Measurements from ENCODE around the gene GTF3C5. TPM values are rescaled to one million over a fixed set of nuclear protein-coding genes. Genes with fewer than 3 reads are reported as not detected.

GTF3C5 gene
- total and polyA plus RNA-seq, 2 experiments from 2014 or later: 52.5 to 66.0 TPM

DNA sequence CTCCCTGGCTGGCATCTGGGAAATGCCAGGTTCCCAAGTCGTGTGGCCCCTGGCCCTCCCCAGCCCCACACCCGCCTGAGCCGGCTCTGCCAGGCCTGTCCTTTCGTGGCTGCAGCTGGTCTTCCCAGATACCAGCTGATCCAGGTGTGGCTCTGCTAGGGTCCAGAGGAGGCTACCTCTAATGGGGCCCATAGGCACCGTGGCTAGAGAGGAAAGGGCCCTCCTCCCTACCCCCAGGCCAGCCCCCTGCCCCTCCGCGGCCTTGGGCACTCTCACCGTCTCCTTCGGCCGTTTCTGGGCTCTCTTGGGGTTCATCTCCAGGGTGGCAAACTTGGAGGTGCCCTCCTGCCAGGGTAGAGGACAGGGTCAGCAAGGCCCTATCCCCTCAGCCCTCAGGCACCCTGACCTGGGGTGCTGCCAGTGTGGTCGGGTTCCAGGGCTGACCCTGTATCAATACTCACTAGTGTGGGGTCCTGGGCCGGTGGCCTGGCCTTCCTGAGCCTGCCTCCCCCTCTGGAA lies 73.2 kb downstream of the GTF3C5 start:
- H3K36me3 ChIP-seq (replicated peaks; ENCODE audit: insufficient read depth, low read depth): no peaks in the 10 kb centered on the region
- no peak overlapping the region for H3K27ac ChIP-seq

DNA sequence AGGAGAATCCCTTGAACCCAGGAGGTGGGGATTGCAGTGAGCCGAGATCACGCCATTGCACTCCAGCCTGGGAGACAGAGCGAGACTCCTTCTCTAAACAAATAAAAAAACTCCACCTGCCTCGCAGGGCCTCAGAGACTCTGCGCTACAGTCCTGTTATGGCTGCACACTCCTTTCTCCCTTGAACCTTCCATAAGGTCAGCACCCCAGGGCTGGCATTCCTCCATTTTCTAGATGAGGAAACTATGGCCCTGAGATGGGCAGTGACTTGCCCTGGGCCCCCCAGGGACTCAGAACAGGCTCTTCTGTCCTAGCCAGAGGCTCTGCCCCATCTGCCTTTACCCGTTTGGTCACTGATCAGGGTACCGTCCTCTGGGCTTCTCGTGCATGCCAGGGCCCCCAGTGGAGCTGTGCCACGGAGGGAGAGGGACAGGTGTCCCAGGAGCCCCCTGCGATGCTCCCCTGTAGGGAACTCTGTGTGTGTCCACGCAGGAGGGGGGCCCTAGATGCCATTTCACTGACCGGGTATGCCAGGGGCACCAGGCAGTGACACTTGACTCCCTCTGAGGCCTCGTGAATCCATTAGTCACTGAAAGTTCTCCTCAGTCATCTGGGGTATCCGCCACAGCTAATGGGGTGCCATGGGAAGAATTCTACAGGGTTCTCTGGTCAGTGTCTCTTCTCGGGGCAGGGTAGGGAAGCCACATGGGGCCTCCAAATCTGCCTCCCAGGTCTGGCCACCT lies 74.1 kb downstream of the GTF3C5 start:
- H3K9me3 ChIP-seq (ENCODE audit: low read depth): no peaks in the 10 kb centered on the region
- H3K4me3 ChIP-seq: no peak overlapping the region
- no peak overlapping the region for H2AFZ ChIP-seq
- no peak for DNase-seq (ENCODE audit: low spot score)
- no peaks in the 10 kb centered on the region for H3K9me2 ChIP-seq (replicated peaks; ENCODE audit: insufficient read depth)
- H3K4me1 ChIP-seq (ENCODE audit: insufficient read depth): no peaks in the 10 kb centered on the region
- H3K27ac ChIP-seq: no peak overlapping the region
- 91% methylated on average over 15 of the region's 15 CpGs for WGBS (ENCODE audit: low lambda C conversion rate, missing lambda C conversion rate)
- no peak overlapping the region for H3K4me2 ChIP-seq
- H3K27me3 ChIP-seq: no peaks in the 10 kb centered on the region
- H4K20me1 ChIP-seq (ENCODE audit: insufficient read depth, poor library complexity, severe bottlenecking): no peaks in the 10 kb centered on the region
- TF ChIP-seq EZH2 (IDR thresholded peaks at IDR 0.05; ENCODE audit: borderline replicate concordance) (no peak), EZH2phosphoT487 (IDR thresholded peaks at IDR 0.05; ENCODE audit: low read depth, severe bottlenecking, unreplicated experiment) (no peak)
- TF ChIP-seq, protein P1, sequence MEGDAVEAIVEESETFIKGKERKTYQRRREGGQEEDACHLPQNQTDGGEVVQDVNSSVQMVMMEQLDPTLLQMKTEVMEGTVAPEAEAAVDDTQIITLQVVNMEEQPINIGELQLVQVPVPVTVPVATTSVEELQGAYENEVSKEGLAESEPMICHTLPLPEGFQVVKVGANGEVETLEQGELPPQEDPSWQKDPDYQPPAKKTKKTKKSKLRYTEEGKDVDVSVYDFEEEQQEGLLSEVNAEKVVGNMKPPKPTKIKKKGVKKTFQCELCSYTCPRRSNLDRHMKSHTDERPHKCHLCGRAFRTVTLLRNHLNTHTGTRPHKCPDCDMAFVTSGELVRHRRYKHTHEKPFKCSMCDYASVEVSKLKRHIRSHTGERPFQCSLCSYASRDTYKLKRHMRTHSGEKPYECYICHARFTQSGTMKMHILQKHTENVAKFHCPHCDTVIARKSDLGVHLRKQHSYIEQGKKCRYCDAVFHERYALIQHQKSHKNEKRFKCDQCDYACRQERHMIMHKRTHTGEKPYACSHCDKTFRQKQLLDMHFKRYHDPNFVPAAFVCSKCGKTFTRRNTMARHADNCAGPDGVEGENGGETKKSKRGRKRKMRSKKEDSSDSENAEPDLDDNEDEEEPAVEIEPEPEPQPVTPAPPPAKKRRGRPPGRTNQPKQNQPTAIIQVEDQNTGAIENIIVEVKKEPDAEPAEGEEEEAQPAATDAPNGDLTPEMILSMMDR (IDR thresholded peaks at IDR 0.05; ENCODE audit: poor library complexity): no peak
- H3K36me3 ChIP-seq (replicated peaks; ENCODE audit: insufficient read depth, low read depth): no peaks in the 10 kb centered on the region
- H3K79me2 ChIP-seq: no peaks in the 10 kb centered on the region

More for the DNA sequence above, 73.2 kb downstream of the GTF3C5 start:
- Histone ChIP-seq H2AFZ (no peak overlapping the region), H3K9me2 (replicated peaks; ENCODE audit: insufficient read depth) (no peaks in the 10 kb centered on the region), H3K9me3 (ENCODE audit: low read depth) (no peaks in the 10 kb centered on the region), H3K4me3 (no peak overlapping the region), H3K4me1 (ENCODE audit: insufficient read depth) (no peaks in the 10 kb centered on the region), H3K79me2 (no peaks in the 10 kb centered on the region), H3K4me2 (no peak overlapping the region), H3K27me3 (no peaks in the 10 kb centered on the region), H4K20me1 (ENCODE audit: insufficient read depth, poor library complexity, severe bottlenecking) (no peaks in the 10 kb centered on the region)
- no peak for DNase-seq (ENCODE audit: low spot score)
- TF ChIP-seq, protein P1 (IDR thresholded peaks at IDR 0.05; ENCODE audit: poor library complexity): no peak
- TF ChIP-seq EZH2 (IDR thresholded peaks at IDR 0.05; ENCODE audit: borderline replicate concordance): no peak
- WGBS (ENCODE audit: low lambda C conversion rate, missing lambda C conversion rate): 92% methylated on average over 10 of the region's 12 CpGs

DNA sequence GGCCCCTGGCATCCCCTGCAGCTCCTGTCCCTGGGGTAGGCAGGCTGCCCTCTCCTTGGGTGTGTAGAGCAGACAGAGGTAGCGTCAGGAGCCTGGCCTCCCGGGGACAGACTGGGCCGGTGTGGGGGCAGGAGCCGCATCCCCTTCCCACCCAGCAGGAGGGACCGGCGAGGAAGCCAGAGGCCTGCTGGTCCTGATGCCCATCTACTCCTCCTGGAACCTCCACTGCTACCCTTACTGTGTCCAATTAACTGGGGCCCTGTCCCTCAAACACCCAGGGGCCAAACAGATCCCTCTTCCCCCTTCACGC lies 74.6 kb downstream of the GTF3C5 start:
- no peak for DNase-seq (ENCODE audit: low spot score)
- Histone ChIP-seq H3K27ac (no peak overlapping the region), H3K36me3 (replicated peaks; ENCODE audit: insufficient read depth, low read depth) (no peaks in the 10 kb centered on the region), H4K20me1 (ENCODE audit: insufficient read depth, poor library complexity, severe bottlenecking) (peaks cover 3% of the 10 kb centered on the region), H3K9me2 (replicated peaks; ENCODE audit: insufficient read depth) (no peaks in the 10 kb centered on the region), H2AFZ (no peak overlapping the region), H3K4me3 (no peak overlapping the region), H3K4me1 (ENCODE audit: insufficient read depth) (no peaks in the 10 kb centered on the region), H3K27me3 (no peaks in the 10 kb centered on the region), H3K4me2 (no peak overlapping the region), H3K9me3 (ENCODE audit: low read depth) (no peaks in the 10 kb centered on the region), H3K79me2 (peaks cover 1% of the 10 kb centered on the region)
- 85% methylated on average over 7 of the region's 7 CpGs for WGBS (ENCODE audit: low lambda C conversion rate, missing lambda C conversion rate)
- TF ChIP-seq EZH2 (IDR thresholded peaks at IDR 0.05; ENCODE audit: borderline replicate concordance) (no peak), EZH2phosphoT487 (IDR thresholded peaks at IDR 0.05; ENCODE audit: low read depth, severe bottlenecking, unreplicated experiment) (no peak)
- TF ChIP-seq, protein P1 (IDR thresholded peaks at IDR 0.05; ENCODE audit: poor library complexity): no peak

Data from hepatocyte (in vitro differentiated cells).